HL-60 (cell line): ENCODE data around the gene S1PR2.
A peak's percentile ranks its signal among the peaks of the same experiment; 100 is the strongest.
"Not testable (repeated sequence)": the region's sequence is repeated elsewhere in the genome, so short reads cannot be mapped to it uniquely, and the experiment has no call there.

Experiments used
- DNase-seq, 2 experiments: peaks; one replicate each; pipeline ENCODE4 v3.0.0-alpha.2; 2010 to 2020; ENCODE audit warnings: low read depth in 1 of 2, low spot score in 1 of 2
- H3K27ac ChIP-seq: fragments of 250-450 bp; sonication (Bioruptor Pico); replicated peaks from 2 replicates; pipeline ENCODE4 v1.5.1; 2020; ENCODE audit warnings: mild to moderate bottlenecking, moderate library complexity
- H3K27me3 ChIP-seq: fragments of 250-450 bp; sonication (Bioruptor Pico); 2 replicates; pipeline ENCODE4 v1.5.1; 2021; ENCODE audit warnings: mild to moderate bottlenecking, moderate library complexity; ENCODE audit not compliant: insufficient read depth, poor library complexity, severe bottlenecking
- H3K4me3 ChIP-seq: replicated peaks from 2 replicates; pipeline ENCODE4 v1.5.1; 2011; ENCODE audit warnings: mild to moderate bottlenecking, control low read depth, low read length; ENCODE audit not compliant: insufficient read depth
- CTCF ChIP-seq: IDR thresholded peaks from one replicate; pipeline ENCODE4 v1.5.1; 2011; ENCODE audit warnings: low read length, control low read depth, inconsistent platforms; ENCODE audit not compliant: insufficient read depth
- GABPA ChIP-seq: IDR thresholded peaks from 2 replicates; pipeline ENCODE4 v1.6.1; 2012; ENCODE audit warnings: low read depth
- POLR2AphosphoS5 ChIP-seq: IDR thresholded peaks from 2 replicates; pipeline ENCODE4 v1.6.1; 2012; ENCODE audit warnings: low read depth
- SPI1 ChIP-seq: IDR thresholded peaks from 2 replicates; pipeline ENCODE4 v1.6.1; 2012; ENCODE audit warnings: low read depth, mild to moderate bottlenecking, borderline replicate concordance
- TF ChIP-seq, protein P1 (sequence below): IDR thresholded peaks from 2 replicates; pipeline ENCODE4 v1.6.1; 2012; ENCODE audit warnings: low read depth; ENCODE audit not compliant: insufficient replicate concordance

S1PR2 gene

GRCh38 chr19:10246511-10246910 lies 15.4 kb upstream of the S1PR2 start:
- Histone ChIP-seq H3K4me3 (no peak overlapping the region), H3K27me3 (no peaks in the 10 kb centered on the region), H3K27ac (no peak overlapping the region)
- no peak for DNase-seq
- TF ChIP-seq, protein P1, sequence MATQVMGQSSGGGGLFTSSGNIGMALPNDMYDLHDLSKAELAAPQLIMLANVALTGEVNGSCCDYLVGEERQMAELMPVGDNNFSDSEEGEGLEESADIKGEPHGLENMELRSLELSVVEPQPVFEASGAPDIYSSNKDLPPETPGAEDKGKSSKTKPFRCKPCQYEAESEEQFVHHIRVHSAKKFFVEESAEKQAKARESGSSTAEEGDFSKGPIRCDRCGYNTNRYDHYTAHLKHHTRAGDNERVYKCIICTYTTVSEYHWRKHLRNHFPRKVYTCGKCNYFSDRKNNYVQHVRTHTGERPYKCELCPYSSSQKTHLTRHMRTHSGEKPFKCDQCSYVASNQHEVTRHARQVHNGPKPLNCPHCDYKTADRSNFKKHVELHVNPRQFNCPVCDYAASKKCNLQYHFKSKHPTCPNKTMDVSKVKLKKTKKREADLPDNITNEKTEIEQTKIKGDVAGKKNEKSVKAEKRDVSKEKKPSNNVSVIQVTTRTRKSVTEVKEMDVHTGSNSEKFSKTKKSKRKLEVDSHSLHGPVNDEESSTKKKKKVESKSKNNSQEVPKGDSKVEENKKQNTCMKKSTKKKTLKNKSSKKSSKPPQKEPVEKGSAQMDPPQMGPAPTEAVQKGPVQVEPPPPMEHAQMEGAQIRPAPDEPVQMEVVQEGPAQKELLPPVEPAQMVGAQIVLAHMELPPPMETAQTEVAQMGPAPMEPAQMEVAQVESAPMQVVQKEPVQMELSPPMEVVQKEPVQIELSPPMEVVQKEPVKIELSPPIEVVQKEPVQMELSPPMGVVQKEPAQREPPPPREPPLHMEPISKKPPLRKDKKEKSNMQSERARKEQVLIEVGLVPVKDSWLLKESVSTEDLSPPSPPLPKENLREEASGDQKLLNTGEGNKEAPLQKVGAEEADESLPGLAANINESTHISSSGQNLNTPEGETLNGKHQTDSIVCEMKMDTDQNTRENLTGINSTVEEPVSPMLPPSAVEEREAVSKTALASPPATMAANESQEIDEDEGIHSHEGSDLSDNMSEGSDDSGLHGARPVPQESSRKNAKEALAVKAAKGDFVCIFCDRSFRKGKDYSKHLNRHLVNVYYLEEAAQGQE: no peak
- no peak for TF ChIP-seq CTCF
- TF ChIP-seq SPI1: no peak
- TF ChIP-seq POLR2AphosphoS5: no peak
- TF ChIP-seq GABPA: no peak

- TF ChIP-seq GABPA (no peak), SPI1 (peak; percentile 44; the same call in 1 of the 2 replicates), CTCF (no peak), POLR2AphosphoS5 (no peak)
- TF ChIP-seq, protein P1: no peak
- no peak overlapping the region for H3K4me3 ChIP-seq
- H3K27ac ChIP-seq: no peak overlapping the region
- no peak for DNase-seq
- no peaks in the 10 kb centered on the region for H3K27me3 ChIP-seq
Observed at GRCh38 chr19:10245189-10245939, 14.2 kb upstream of the S1PR2 start.

GRCh38 chr19:10243606-10244005 lies 12.5 kb upstream of the S1PR2 start:
- DNase-seq: no peak
- TF ChIP-seq POLR2AphosphoS5 (no peak), GABPA (no peak), CTCF (no peak), SPI1 (no peak)
- TF ChIP-seq, protein P1: no peak
- no peak overlapping the region for H3K4me3 ChIP-seq
- H3K27ac ChIP-seq: no peak overlapping the region
- no peaks in the 10 kb centered on the region for H3K27me3 ChIP-seq

GRCh38 chr19:10241826-10242449 lies 10.8 kb upstream of the S1PR2 start:
- H3K27ac ChIP-seq: not testable (repeated sequence)

More at GRCh38 chr19:10241826-10242449, 10.8 kb upstream of the S1PR2 start:
- DNase-seq, H3K27me3 ChIP-seq, H3K4me3 ChIP-seq: not testable (repeated sequence)
